Pancreas (tissue), 10 donors: ENCODE measurements around the gene FAM98C. TPM values are rescaled to one million over a fixed set of nuclear protein-coding genes. Genes with fewer than 3 reads are reported as not detected.

Source experiments
- ATAC-seq, 4 donors: fragments of 200-7000 bp; cut with Tn5 transposase; one replicate each; pipeline versions ENCODE4 v1.8.0 to v1.9.1; 2020; ENCODE audit warnings: mild to moderate bottlenecking in 4 of 4, moderate library complexity in 4 of 4
- DNase-seq, 6 donors: peaks; one replicate each; pipeline ENCODE4 v3.0.0-alpha.2; 2020
- FAIRE-seq: peaks from 2 replicates; lab custom pipeline; 2012; peaks lifted over from hg19 to GRCh38; lab: Jason Lieb, UNC
- H3K27ac ChIP-seq, 4 donors: fragments of 200-600 bp; sonication (generic); 1 replicate in 3 of 4; 2 replicates in 1 of 4; pipeline versions ENCODE4 v1.5.0 to v1.8.0; 2020
- H3K27me3 ChIP-seq, 4 donors: fragments of 200-600 bp; one replicate each; pipeline ENCODE4 v1.8.0; 2021
- H3K36me3 ChIP-seq, 3 donors: fragments of 200-600 bp; sonication (generic) in 1 of 3; one replicate each; pipeline versions ENCODE4 v1.5.0 to v1.8.0; 2020 to 2021
- H3K4me1 ChIP-seq, 3 donors: fragments of 200-600 bp; one replicate each; pipeline ENCODE4 v1.8.0; 2021
- H3K4me3 ChIP-seq, 4 donors: fragments of 200-600 bp; sonication (generic) in 2 of 4; one replicate each; pipeline versions ENCODE4 v1.5.0 to v1.8.0; 2020 to 2021
- H3K9me3 ChIP-seq, 4 donors: fragments of 200-600 bp; one replicate each; pipeline ENCODE4 v1.8.0; 2021
- CTCF ChIP-seq, 4 donors: fragments of 200-600 bp; sonication (generic) in 3 of 4; IDR thresholded peaks; one replicate each; pipeline versions ENCODE4 v1.5.0 to v1.8.0; 2021; ENCODE audit warnings: antibody characterized with exemption in 4 of 4
- WGBS, 2 donors: extraction: QIAGEN DNeasy Blood & Tissue Kit; methylation state at CpG; one replicate each; pipeline ENCODE4 v1.1.7; 2013; 5-methylcytosine and 5-hydroxymethylcytosine counted together
- intact Hi-C, 3 donors: fragments of 100-400 bp; cut with DNase I; formaldehyde crosslinking; loops; one replicate each; pipeline versions ENCODE4 v1.11.1 to v1.14.2; 2022
- polyA plus RNA-seq, 2 donors: library from polyadenylated mRNA; stranded (reverse); fragments of 200-250 nt; gene quantifications; one replicate each; pipeline ENCODE4 v1.2.3, GENCODE V29; 2013
- total RNA-seq, 6 donors: library from RNA; stranded (reverse); fragmentation: NEBNext Ultra II Directional in 4 of 6; extraction: Animal tissue kit (Norgen Biotek cat#: 25700) in 4 of 6; gene quantifications; one replicate each; pipeline versions ENCODE4 v1.2.1 to v1.2.4, GENCODE V29; 2021 to 2023
- donor health status: healthy with polysubstance abuse.
- donor health status: DM: no; HTN: no; CAD: no; lungs with moderate emphysema.
- donor health status: DM: no; HTN: no; CAD: no.
- donor health status: control.
- donor health status: control.
- donor health status: Bipolar disorder and iron deficiency.
- donor health status: DM: yes; HTN: yes; CAD: no.
- donor health status: DM: no; HTN: no; CAD: no.
- donor health status: DM: no; HTN: no; CAD: no.
- donor health status: DM: yes; HTN: yes; CAD: no.

FAM98C gene
- total and polyA plus RNA-seq, 8 donors: 11.3 to 26.7 (median 16.1) TPM

- 76 to 80% methylated on average over 7 of the region's 7 CpGs for WGBS, 2 donors
- H3K4me1 ChIP-seq: no peaks in the 10 kb centered on the region
- DNase-seq: no peak
- intact Hi-C loops: no loop called here
- ATAC-seq: no peak
- no peak overlapping the region for H3K27ac ChIP-seq
- no peak for TF ChIP-seq CTCF (IDR thresholded peaks at IDR 0.05)
- no peak overlapping the region for H3K4me3 ChIP-seq
- FAIRE-seq: no peak
- no peaks in the 10 kb centered on the region for H3K27me3 ChIP-seq
- H3K36me3 ChIP-seq: no peaks in the 10 kb centered on the region
- H3K9me3 ChIP-seq: no peaks in the 10 kb centered on the region
Observed at GRCh38 chr19:38444026-38444425, 41.1 kb downstream of the FAM98C start.

- Histone ChIP-seq H3K4me3 (no peak overlapping the region), H3K27ac (no peak overlapping the region), H3K36me3 (no peaks in the 10 kb centered on the region), H3K4me1 (no peaks in the 10 kb centered on the region), H3K27me3 (no peaks in the 10 kb centered on the region), H3K9me3 (no peaks in the 10 kb centered on the region)
- no peak for DNase-seq
- intact Hi-C loops: no loop called here
- no peak for FAIRE-seq
- WGBS, 2 donors: 80 to 91% methylated on average over 7 of the region's 7 CpGs
- ATAC-seq: no peak
- no peak for TF ChIP-seq CTCF (IDR thresholded peaks at IDR 0.05)
Observed at GRCh38 chr19:38445362-38445761, 42.5 kb downstream of the FAM98C start.

GRCh38 chr19:38448225-38448624, 45.3 kb downstream of the FAM98C start:
- Histone ChIP-seq H3K27ac (no peak overlapping the region), H3K27me3 (no peaks in the 10 kb centered on the region), H3K4me1 (no peaks in the 10 kb centered on the region), H3K36me3 (no peaks in the 10 kb centered on the region), H3K9me3 (no peaks in the 10 kb centered on the region), H3K4me3 (no peak overlapping the region)
- FAIRE-seq (no peak), DNase-seq (no peak), ATAC-seq (no peak)
- intact Hi-C loops: no loop called here
- no peak for TF ChIP-seq CTCF (IDR thresholded peaks at IDR 0.05)
- WGBS, 2 donors: 87 to 89% methylated on average over 9 of the region's 9 CpGs

GRCh38 chr19:38449518-38449917, 46.6 kb downstream of the FAM98C start:
- 72 to 74% methylated on average over 5 of the region's 5 CpGs for WGBS, 2 donors
- FAIRE-seq (no peak), ATAC-seq (no peak)

More at GRCh38 chr19:38449518-38449917, 46.6 kb downstream of the FAM98C start:
- Histone ChIP-seq H3K27ac (no peak overlapping the region), H3K36me3 (no peaks in the 10 kb centered on the region), H3K4me1 (no peaks in the 10 kb centered on the region), H3K9me3 (no peaks in the 10 kb centered on the region), H3K27me3 (no peaks in the 10 kb centered on the region), H3K4me3 (no peak overlapping the region)
- intact Hi-C loops: no loop called here
- DNase-seq: no peak
- TF ChIP-seq CTCF (IDR thresholded peaks at IDR 0.05): no peak
